ENCODE measurements around the gene NDUFS6. TPM values are rescaled to one million over a fixed set of nuclear protein-coding genes. Genes with fewer than 3 reads are reported as not detected.

NDUFS6 gene
- total RNA-seq, 1 donor from 2014 or later = 22.5 TPM

GRCh38 chr5:1827886-1828397, 26.7 kb downstream of the NDUFS6 start:
- DNase-seq (no peak), ATAC-seq (ENCODE audit: low read depth) (no peak)
- ChIA-PET CTCF (no interaction called here), POLR2A (no interaction called here)
- Mint-ChIP-seq H3K27me3 (no peaks in the 10 kb centered on the region), H3K4me3 (no peak overlapping the region), H3K36me3 (ENCODE audit: low read depth) (peaks cover 18% of the 10 kb centered on the region), H3K27ac (no peak overlapping the region), H3K9me3 (no peaks in the 10 kb centered on the region), H3K4me1 (no peaks in the 10 kb centered on the region)
- intact Hi-C loops (cut with micrococcal nuclease) = no loop called here
- TF ChIP-seq CTCF (IDR thresholded peaks at IDR 0.05) = no peak

- H3K9me3 Mint-ChIP-seq = no peaks in the 10 kb centered on the region
- H3K36me3 Mint-ChIP-seq (ENCODE audit: low read depth) = peaks cover 7% of the 10 kb centered on the region
- no peak for TF ChIP-seq CTCF (IDR thresholded peaks at IDR 0.05)
- H3K27ac Mint-ChIP-seq = no peak overlapping the region
- CTCF ChIA-PET = no interaction called here
- H3K27me3 Mint-ChIP-seq = no peaks in the 10 kb centered on the region
- intact Hi-C loops (cut with micrococcal nuclease) = no loop called here
- no peak for DNase-seq
- no peaks in the 10 kb centered on the region for H3K4me1 Mint-ChIP-seq
- ATAC-seq (ENCODE audit: low read depth) = no peak
- POLR2A ChIA-PET = no interaction called here
- no peak overlapping the region for H3K4me3 Mint-ChIP-seq
Measured at GRCh38 chr5:1830571-1831228, 29.5 kb downstream of the NDUFS6 start.

GRCh38 chr5:1831257-1831656, 30.1 kb downstream of the NDUFS6 start:
- no peak for TF ChIP-seq CTCF (IDR thresholded peaks at IDR 0.05)

GRCh38 chr5:1831677-1832313, 30.6 kb downstream of the NDUFS6 start:
- Mint-ChIP-seq H3K27me3 (no peaks in the 10 kb centered on the region), H3K4me3 (no peak overlapping the region), H3K4me1 (no peaks in the 10 kb centered on the region), H3K27ac (no peak overlapping the region), H3K9me3 (no peaks in the 10 kb centered on the region), H3K36me3 (ENCODE audit: low read depth) (peaks cover 1% of the 10 kb centered on the region)
- DNase-seq (no peak), ATAC-seq (ENCODE audit: low read depth) (no peak)
- CTCF ChIA-PET = no interaction called here
- intact Hi-C loops (cut with micrococcal nuclease) = no loop called here
- no peak for TF ChIP-seq CTCF (IDR thresholded peaks at IDR 0.05)
- POLR2A ChIA-PET = no interaction called here

More at GRCh38 chr5:1831257-1831656, 30.1 kb downstream of the NDUFS6 start:
- ATAC-seq (ENCODE audit: low read depth) = no peak
- CTCF ChIA-PET = no interaction called here
- no peak for DNase-seq
- intact Hi-C loops (cut with micrococcal nuclease) = no loop called here
- no peak overlapping the region for H3K27ac Mint-ChIP-seq
- peaks cover 3% of the 10 kb centered on the region for H3K36me3 Mint-ChIP-seq (ENCODE audit: low read depth)
- no peaks in the 10 kb centered on the region for H3K4me1 Mint-ChIP-seq
- no peaks in the 10 kb centered on the region for H3K9me3 Mint-ChIP-seq
- H3K27me3 Mint-ChIP-seq = no peaks in the 10 kb centered on the region
- H3K4me3 Mint-ChIP-seq = no peak overlapping the region
- POLR2A ChIA-PET = no interaction called here

- no peaks in the 10 kb centered on the region for H3K36me3 Mint-ChIP-seq (ENCODE audit: low read depth)
Measured at GRCh38 chr5:1832511-1833250, 31.5 kb downstream of the NDUFS6 start.

More at GRCh38 chr5:1832511-1833250, 31.5 kb downstream of the NDUFS6 start:
- POLR2A ChIA-PET = no interaction called here
- H3K27ac Mint-ChIP-seq = no peak overlapping the region
- H3K27me3 Mint-ChIP-seq = no peaks in the 10 kb centered on the region
- no peaks in the 10 kb centered on the region for H3K9me3 Mint-ChIP-seq
- no peak for DNase-seq
- intact Hi-C loops (cut with micrococcal nuclease) = no loop called here
- no peak for ATAC-seq (ENCODE audit: low read depth)
- H3K4me3 Mint-ChIP-seq = no peak overlapping the region
- CTCF ChIA-PET = no interaction called here
- TF ChIP-seq CTCF (IDR thresholded peaks at IDR 0.05) = no peak
- H3K4me1 Mint-ChIP-seq = no peaks in the 10 kb centered on the region

Data from activated B cell treated with CpG ODN at 0.5 μM for 24 hours (primary cell).